PC-3 (cell line): Measurements from ENCODE around the gene CDK14. TPM values are rescaled to one million over a fixed set of nuclear protein-coding genes. Genes with fewer than 3 reads are reported as not detected.
A peak's percentile ranks its signal among the peaks of the same experiment; 100 is the strongest.

ENCODE experiments used
- ATAC-seq: fragments of 200-7000 bp; cut with Tn5 transposase; 2 replicates; pipeline ENCODE4 v1.9.1; 2020; ENCODE audit warnings: mild to moderate bottlenecking, moderate library complexity
- BruUV-seq: library from RNA; stranded (reverse); fragments of 400-500 nt; replicated peaks from 2 replicates; lab custom pipeline; 2021; lab: Mats Ljungman, UMichigan
- CTCF ChIA-PET: fragments of 300-600 bp; sonication (Branson Sonifier 250); formaldehyde crosslinking; loops from one replicate; lab custom pipeline; 2022; ENCODE audit warnings: antibody characterized with exemption; lab: Charles Lee
- POLR2A ChIA-PET: fragments of 300-600 bp; sonication (Branson Sonifier 250); formaldehyde crosslinking; loops from one replicate; lab custom pipeline; 2022; ENCODE audit warnings: antibody characterized with exemption; ENCODE audit not compliant: unreplicated experiment; lab: Charles Lee
- DNase-seq: peaks from one replicate; pipeline ENCODE4 v3.0.0-alpha.2; 2015
- H2AFZ ChIP-seq: fragments of 300-600 bp; sonication (generic); 2 replicates; pipeline ENCODE4 v1.6.0; 2016; ENCODE audit warnings: antibody characterized with exemption, low read length
- H3F3A ChIP-seq: fragments of 300-600 bp; sonication (generic); one replicate; pipeline ENCODE4 v1.6.0; 2017; ENCODE audit warnings: antibody characterized with exemption, low read length, control low read depth, mild to moderate bottlenecking; ENCODE audit not compliant: unreplicated experiment
- H3K27ac ChIP-seq: fragments of 300-600 bp; sonication (generic); 2 replicates; pipeline ENCODE4 v1.5.1; 2016; ENCODE audit warnings: mild to moderate bottlenecking, low read length
- H3K27me3 ChIP-seq: fragments of 300-600 bp; sonication (generic); 2 replicates; pipeline ENCODE4 v1.6.1; 2016; ENCODE audit warnings: low read length, mixed read lengths
- H3K36me3 ChIP-seq: fragments of 300-600 bp; sonication (generic); 2 replicates; pipeline ENCODE4 v1.6.1; 2016; ENCODE audit warnings: low read depth, mixed run types, low read length, mixed read lengths
- H3K4me1 ChIP-seq: fragments of 300-600 bp; sonication (generic); 2 replicates; pipeline ENCODE4 v1.5.1; 2016; ENCODE audit warnings: low read length; ENCODE audit not compliant: insufficient read depth
- H3K4me2 ChIP-seq: fragments of 300-600 bp; sonication (generic); 2 replicates; pipeline ENCODE4 v1.6.0; 2016; ENCODE audit warnings: low read length
- H3K4me3 ChIP-seq: fragments of 300-600 bp; sonication (generic); 2 replicates; pipeline ENCODE4 v1.5.1; 2016; ENCODE audit warnings: mild to moderate bottlenecking, low read length, mixed read lengths
- H3K79me2 ChIP-seq: fragments of 300-600 bp; sonication (generic); 2 replicates; pipeline ENCODE4 v1.6.1; 2017; ENCODE audit warnings: low read length, mixed read lengths
- H3K9ac ChIP-seq: fragments of 300-600 bp; sonication (generic); 2 replicates; pipeline ENCODE4 v1.6.0; 2016; ENCODE audit warnings: mild to moderate bottlenecking, low read length
- H3K9me2 ChIP-seq: fragments of 300-600 bp; sonication (generic); replicated peaks from 2 replicates; pipeline ENCODE4 v1.6.1; 2016; ENCODE audit warnings: mixed run types, low read length, mixed read lengths
- H3K9me3 ChIP-seq: fragments of 300-600 bp; sonication (generic); 2 replicates; pipeline ENCODE4 v1.6.1; 2016; ENCODE audit warnings: low read length, mixed read lengths
- H4K20me1 ChIP-seq: fragments of 300-600 bp; sonication (generic); 2 replicates; pipeline ENCODE4 v1.6.1; 2016; ENCODE audit warnings: low read length, mixed read lengths
- CTCF ChIP-seq: fragments of 300-600 bp; sonication (generic); conservative IDR thresholded peaks from 2 replicates; pipeline ENCODE4 v1.5.1; 2017; ENCODE audit warnings: antibody characterized with exemption, low read depth, mild to moderate bottlenecking, low read length
- EZH2 ChIP-seq: fragments of 300-600 bp; sonication (generic); IDR thresholded peaks from one replicate; pipeline ENCODE4 v1.6.1; 2017; ENCODE audit warnings: antibody characterized with exemption, mild to moderate bottlenecking, low read length; ENCODE audit not compliant: unreplicated experiment
- EZH2phosphoT487 ChIP-seq: fragments of 300-600 bp; sonication (generic); IDR thresholded peaks from 2 replicates; pipeline ENCODE4 v1.6.1; 2018; ENCODE audit warnings: mild to moderate bottlenecking, antibody characterized with exemption, low read length, borderline replicate concordance
- intact Hi-C: fragments of 100-400 bp; cut with micrococcal nuclease; formaldehyde crosslinking; loops from 2 replicates; pipeline ENCODE4 v1.9.0; 2023
- total RNA-seq: library from RNA; depleted of rRNA; stranded (reverse); fragments of >200 nt; gene quantifications from 2 replicates; pipeline ENCODE4 v1.2.3, GENCODE V29; 2014

The CDK14 gene
- total RNA-seq, 1 experiment from 2014 or later: 8.2 TPM

GRCh38 chr7:91005841-91006240 is 409.7 kb downstream of the CDK14 start:
- no peak for DNase-seq
- POLR2A ChIA-PET: no interaction called here

GRCh38 chr7:91007371-91007770 is 411.2 kb downstream of the CDK14 start:
- POLR2A ChIA-PET: no interaction called here
- H3K9me2 ChIP-seq: no peaks in the 10 kb centered on the region
- ATAC-seq (no peak), DNase-seq (no peak)
- no peak overlapping the region for H3K4me2 ChIP-seq
- H3K27me3 ChIP-seq: no peaks in the 10 kb centered on the region
- H2AFZ ChIP-seq: no peak overlapping the region
- no peaks in the 10 kb centered on the region for H3F3A ChIP-seq
- intact Hi-C loops: no loop called here
- CTCF ChIA-PET: no interaction called here
- H3K4me1 ChIP-seq: no peaks in the 10 kb centered on the region
- no peaks in the 10 kb centered on the region for H3K79me2 ChIP-seq
- H3K36me3 ChIP-seq: no peaks in the 10 kb centered on the region
- no peaks in the 10 kb centered on the region for H4K20me1 ChIP-seq
- BruUV-seq: no TSS peak
- no peak overlapping the region for H3K4me3 ChIP-seq
- no peak overlapping the region for H3K27ac ChIP-seq
- H3K9ac ChIP-seq: no peak overlapping the region
- no peak for TF ChIP-seq EZH2
- no peak for TF ChIP-seq CTCF
- no peak for TF ChIP-seq EZH2phosphoT487
- no peaks in the 10 kb centered on the region for H3K9me3 ChIP-seq

More at GRCh38 chr7:91005841-91006240, 409.7 kb downstream of the CDK14 start:
- H2AFZ ChIP-seq: no peak overlapping the region
- no peaks in the 10 kb centered on the region for H3K9me2 ChIP-seq
- no peaks in the 10 kb centered on the region for H3F3A ChIP-seq
- H3K79me2 ChIP-seq: no peaks in the 10 kb centered on the region
- no peak overlapping the region for H3K9ac ChIP-seq
- H4K20me1 ChIP-seq: no peaks in the 10 kb centered on the region
- no peaks in the 10 kb centered on the region for H3K27me3 ChIP-seq
- no peaks in the 10 kb centered on the region for H3K9me3 ChIP-seq
- no peak overlapping the region for H3K4me2 ChIP-seq
- H3K36me3 ChIP-seq: no peaks in the 10 kb centered on the region
- 0 out of 2 replicates have a peak, but pooled peaks cover under 1% of the 10 kb centered on the region for H3K4me1 ChIP-seq
- intact Hi-C loops: no loop called here
- no peak overlapping the region for H3K4me3 ChIP-seq
- H3K27ac ChIP-seq: no peak overlapping the region
- ATAC-seq: no peak
- no TSS peak for BruUV-seq
- CTCF ChIA-PET: no interaction called here
- no peak for TF ChIP-seq EZH2phosphoT487
- TF ChIP-seq EZH2: no peak
- no peak for TF ChIP-seq CTCF

GRCh38 chr7:91013078-91013477 is 417.0 kb downstream of the CDK14 start:
- Histone ChIP-seq H3F3A (no peaks in the 10 kb centered on the region), H3K36me3 (no peaks in the 10 kb centered on the region), H4K20me1 (no peaks in the 10 kb centered on the region), H2AFZ (no peak overlapping the region), H3K9ac (no peak overlapping the region), H3K79me2 (no peaks in the 10 kb centered on the region), H3K4me2 (no peak overlapping the region), H3K27ac (no peak overlapping the region), H3K9me3 (no peaks in the 10 kb centered on the region), H3K9me2 (no peaks in the 10 kb centered on the region), H3K27me3 (no peaks in the 10 kb centered on the region), H3K4me3 (no peak overlapping the region), H3K4me1 (no peaks in the 10 kb centered on the region)
- DNase-seq (no peak), ATAC-seq (peak; percentile 57)
- ChIA-PET CTCF (no interaction called here), POLR2A (no interaction called here)
- TF ChIP-seq CTCF: no peak
- no peak for TF ChIP-seq EZH2
- no peak for TF ChIP-seq EZH2phosphoT487
- no TSS peak for BruUV-seq
- intact Hi-C loops: no loop called here
